HEK293T (cell line): ENCODE measurements around the gene RELT.

Experiments
- CTCF ChIA-PET: fragments of 350-600 bp; formaldehyde crosslinking; extraction: SDS; loops from one replicate; lab custom pipeline; 2021; ENCODE audit warnings: antibody characterized with exemption, inconsistent platforms; lab: Yijun Ruan, JAX
- POLR2A ChIA-PET: fragments of 350-600 bp; formaldehyde crosslinking; extraction: SDS; loops from one replicate; lab custom pipeline; 2020; ENCODE audit warnings: antibody characterized with exemption, inconsistent platforms; lab: Yijun Ruan, JAX
- DNase-seq: peaks from one replicate; pipeline ENCODE4 v3.0.0; 2012; ENCODE audit warnings: mixed read lengths; ENCODE audit errors: extremely low spot score
- ARNT ChIP-seq: fragments of 450-650 bp; IDR thresholded peaks from 2 replicates; pipeline ENCODE4 v1.6.1; 2017; ENCODE audit warnings: mild to moderate bottlenecking
- BHLHE40 ChIP-seq: fragments of 450-650 bp; IDR thresholded peaks from 2 replicates; pipeline ENCODE4 v1.6.1; 2016; ENCODE audit warnings: mild to moderate bottlenecking, moderate library complexity, borderline replicate concordance
- CTBP1 ChIP-seq: fragments of 450-650 bp; IDR thresholded peaks from 2 replicates; pipeline ENCODE4 v1.6.1; 2016; ENCODE audit warnings: borderline replicate concordance
- ELF4 ChIP-seq: fragments of 450-650 bp; IDR thresholded peaks from 2 replicates; pipeline ENCODE4 v1.6.1; 2017; ENCODE audit warnings: antibody characterized with exemption
- FOXA1 ChIP-seq: fragments of 450-650 bp; IDR thresholded peaks from 2 replicates; pipeline ENCODE4 v1.6.1; 2016; ENCODE audit warnings: mild to moderate bottlenecking
- FOXK2 ChIP-seq: fragments of 450-650 bp; IDR thresholded peaks from 2 replicates; pipeline ENCODE4 v1.6.1; 2016; ENCODE audit warnings: mild to moderate bottlenecking
- FOXM1 ChIP-seq: fragments of 450-650 bp; IDR thresholded peaks from 2 replicates; pipeline ENCODE4 v1.6.1; 2017; ENCODE audit warnings: mild to moderate bottlenecking, borderline replicate concordance
- HDGF ChIP-seq: fragments of 450-650 bp; IDR thresholded peaks from 2 replicates; pipeline ENCODE4 v1.6.1; 2017; ENCODE audit warnings: antibody characterized with exemption, borderline replicate concordance
- L3MBTL2 ChIP-seq: fragments of 450-650 bp; conservative IDR thresholded peaks from 2 replicates; pipeline ENCODE4 v1.6.1; 2016; ENCODE audit warnings: mild to moderate bottlenecking
- LEF1 ChIP-seq: fragments of 450-650 bp; IDR thresholded peaks from 2 replicates; pipeline ENCODE4 v1.6.1; 2017; ENCODE audit warnings: mild to moderate bottlenecking, borderline replicate concordance
- NFRKB ChIP-seq: fragments of 450-650 bp; IDR thresholded peaks from 2 replicates; pipeline ENCODE4 v1.6.1; 2016; ENCODE audit warnings: mild to moderate bottlenecking, moderate library complexity
- PKNOX1 ChIP-seq: fragments of 450-650 bp; IDR thresholded peaks from 2 replicates; pipeline ENCODE4 v1.6.1; 2016
- SP1 ChIP-seq: fragments of 450-650 bp; IDR thresholded peaks from 2 replicates; pipeline ENCODE4 v1.6.1; 2017
- SUZ12 ChIP-seq: fragments of 450-650 bp; IDR thresholded peaks from 2 replicates; pipeline ENCODE4 v1.6.1; 2016; ENCODE audit warnings: mild to moderate bottlenecking
- ZNF384 ChIP-seq: fragments of 450-650 bp; IDR thresholded peaks from 2 replicates; pipeline ENCODE4 v1.6.1; 2016

Gene RELT

GRCh38 chr11:73372375-73372993, 3.7 kb upstream of the RELT start:
- CTCF ChIA-PET: interaction anchor here (0.6 to 1.3 kb wide), 2 partner anchors 21 to 42 kb away, joined by 3 to 5 read pairs; no protein-coding TSS in a partner anchor
- POLR2A ChIA-PET: no interaction called here
- TF ChIP-seq CTBP1 (no peak), SUZ12 (no peak), BHLHE40 (no peak), SP1 (no peak)
- no peak for DNase-seq

- no peak for DNase-seq
- TF ChIP-seq BHLHE40: no peak
These were observed 2.0 kb upstream of the RELT start for GRCh38 chr11:73374151-73374550.

DNA sequence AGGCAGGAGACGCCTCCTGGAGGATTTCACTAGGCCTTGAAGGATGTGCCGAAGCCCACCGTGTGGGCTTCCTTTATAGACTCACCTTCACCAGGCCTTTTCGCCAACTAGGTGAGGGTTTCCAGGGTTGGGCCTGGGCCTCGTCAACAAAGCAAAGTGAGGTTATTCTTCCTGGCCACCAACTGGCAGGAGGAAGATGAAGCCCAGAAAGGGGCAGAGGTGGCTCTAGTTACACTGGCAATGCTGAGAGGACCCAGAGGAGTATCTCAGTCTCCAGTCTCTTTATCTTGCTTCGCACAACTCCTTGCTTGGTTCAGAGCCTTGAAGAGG, 404 bp upstream of the RELT start:
- ChIA-PET POLR2A (no interaction called here), CTCF (no interaction called here)
- no peak for DNase-seq
- TF ChIP-seq ELF4 (no peak), ZNF384 (no peak), HDGF (no peak), LEF1 (no peak), SP1 (no peak), FOXK2 (no peak), CTBP1 (no peak), NFRKB (no peak), L3MBTL2 (no peak), PKNOX1 (no peak), FOXM1 (no peak), ARNT (no peak)

More at GRCh38 chr11:73374151-73374550, 2.0 kb upstream of the RELT start:
- ChIA-PET POLR2A (interaction anchor here (1.3 kb wide), 1 partner anchor 19 kb away, joined by 4 read pairs; no protein-coding TSS in a partner anchor), CTCF (interaction anchor here (1.0 to 1.5 kb wide), 2 partner anchors 10 to 67 kb away, joined by 4 to 5 read pairs; no protein-coding TSS in a partner anchor)

DNA sequence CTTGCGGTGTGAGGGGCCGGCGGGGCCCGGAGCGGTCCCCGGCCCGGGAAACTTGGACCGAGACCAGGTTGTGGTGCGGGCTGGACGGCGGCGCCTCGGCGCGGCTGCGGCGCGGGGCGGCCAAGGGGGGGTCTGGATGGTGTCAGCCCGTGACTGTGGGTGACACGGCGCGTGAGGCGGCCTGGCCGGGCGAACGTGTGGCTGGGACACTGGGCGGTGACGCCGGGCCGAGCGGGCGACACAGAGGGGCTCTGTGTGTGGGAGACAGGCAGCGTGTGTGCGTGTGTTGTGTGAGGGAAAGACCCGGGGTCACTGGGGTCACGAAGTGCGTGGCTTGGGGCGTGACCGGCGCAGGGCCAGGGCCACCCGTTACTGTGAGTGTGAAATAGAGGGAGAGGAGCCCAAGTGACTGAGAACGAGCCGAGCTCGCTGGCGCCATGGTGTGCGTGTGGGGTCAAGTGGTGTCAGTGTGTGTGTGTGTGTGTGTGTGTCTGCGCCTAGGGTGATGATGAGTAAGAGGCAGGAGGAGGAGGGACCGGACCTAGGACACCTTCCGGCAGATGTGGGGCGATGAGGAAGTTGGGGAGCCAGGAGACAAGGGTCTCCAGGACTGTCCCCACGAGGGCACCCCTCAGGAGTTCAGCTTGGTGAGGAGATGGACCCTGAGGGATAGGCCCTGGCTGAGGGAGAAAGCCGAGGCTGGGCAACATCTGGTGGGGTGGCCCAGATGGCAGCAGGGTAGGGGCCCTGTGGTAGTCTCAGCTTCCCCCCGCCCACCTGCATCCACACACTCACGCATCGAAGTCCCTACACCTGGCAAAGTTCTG, 817 bp downstream of the RELT start:
- ChIA-PET POLR2A (no interaction called here), CTCF (interaction anchor here (0.6 to 0.7 kb wide), 2 partner anchors 16 to 463 kb away, joined by 3 to 4 read pairs; no protein-coding TSS in a partner anchor)
- TF ChIP-seq FOXK2: no peak
- no peak for TF ChIP-seq ELF4

DNA sequence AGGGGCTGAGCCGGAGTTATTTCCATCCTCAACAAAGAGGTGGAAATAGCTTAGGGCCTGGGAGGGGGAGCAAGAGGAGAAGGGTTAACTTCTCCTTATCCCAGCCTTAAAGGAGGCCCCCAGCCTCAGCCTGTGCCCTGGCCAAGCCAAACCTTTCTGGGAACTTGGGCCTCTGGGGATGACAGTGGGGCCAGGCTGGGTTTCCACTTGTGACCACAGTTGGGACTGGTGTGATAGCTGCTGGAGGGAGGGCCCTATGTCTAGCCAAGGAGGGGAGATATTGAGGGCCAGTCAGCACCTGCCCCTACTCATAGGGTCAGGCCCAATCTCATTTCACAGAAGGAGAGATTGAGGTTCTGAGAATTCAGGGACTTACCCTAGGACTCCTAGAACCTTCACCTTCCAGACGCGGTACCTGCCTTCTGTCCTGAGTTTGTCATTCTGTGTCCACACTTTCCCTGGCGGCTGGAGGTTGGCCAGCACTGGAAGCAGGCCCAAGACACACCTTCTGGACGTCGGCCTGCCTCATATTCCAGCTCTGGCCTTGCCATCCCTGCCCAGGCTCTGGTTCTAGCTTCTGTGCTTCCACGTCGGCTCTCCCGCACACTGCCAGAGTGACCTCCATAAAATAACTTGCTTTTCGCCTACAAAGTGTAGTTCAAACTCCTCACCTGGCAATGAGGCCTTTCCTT, 3.1 kb downstream of the RELT start:
- no peak for DNase-seq
- ChIA-PET POLR2A (interaction anchor here (1.3 kb wide), 1 partner anchor 9 kb away, joined by 4 read pairs; no protein-coding TSS in a partner anchor), CTCF (interaction anchor here (0.5 kb wide), 1 partner anchor 76 kb away, joined by 3 read pairs; no protein-coding TSS in a partner anchor)

More for the DNA sequence above, 817 bp downstream of the RELT start:
- peak; percentile 41 for DNase-seq

DNA sequence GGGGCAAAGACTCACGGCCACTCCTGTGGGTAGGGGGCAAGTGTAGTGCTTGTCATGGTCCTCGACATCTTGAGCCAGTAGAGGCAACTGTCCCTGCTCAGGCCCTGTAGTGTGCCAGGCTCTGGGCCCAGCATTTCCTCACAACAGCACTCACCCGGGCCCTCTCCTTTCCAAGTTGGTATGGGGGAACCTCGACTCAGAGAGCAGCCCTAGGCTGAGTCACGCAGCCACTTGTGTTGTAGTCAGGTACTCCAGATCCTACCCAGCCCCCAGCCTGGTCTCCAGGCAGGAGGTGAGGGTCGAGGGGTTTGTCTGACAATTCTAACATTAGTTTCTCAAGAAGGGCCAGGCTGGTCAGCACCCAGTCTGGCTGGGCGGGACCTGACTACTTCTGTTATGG, 4.1 kb downstream of the RELT start:
- CTCF ChIA-PET: no interaction called here
- POLR2A ChIA-PET: interaction anchor here (1.3 kb wide), 1 partner anchor 8 kb away, joined by 4 read pairs; no protein-coding TSS in a partner anchor
- no peak for DNase-seq
- no peak for TF ChIP-seq BHLHE40
- TF ChIP-seq LEF1: no peak
- TF ChIP-seq FOXM1: no peak
- no peak for TF ChIP-seq ELF4
- no peak for TF ChIP-seq HDGF
- TF ChIP-seq SP1: no peak
- TF ChIP-seq CTBP1: no peak
- no peak for TF ChIP-seq NFRKB
- TF ChIP-seq PKNOX1: no peak
- no peak for TF ChIP-seq SUZ12
- no peak for TF ChIP-seq ZNF384
- no peak for TF ChIP-seq ARNT
- TF ChIP-seq FOXK2: no peak

More for the DNA sequence above, 3.1 kb downstream of the RELT start:
- TF ChIP-seq PKNOX1 (no peak), LEF1 (no peak), FOXA1 (no peak), FOXM1 (no peak), ZNF384 (no peak), FOXK2 (no peak), CTBP1 (no peak), ELF4 (no peak)
